GM23248 (cell line): ENCODE data around the gene ZNF692. TPM values are rescaled to one million over a fixed set of nuclear protein-coding genes. Genes with fewer than 3 reads are reported as not detected.

Experiments used
- DNase-seq: peaks from one replicate; pipeline ENCODE4 v3.0.0-alpha.2; 2015
- H2AFZ ChIP-seq: fragments of 200-600 bp; sonication (generic); 2 replicates; pipeline ENCODE4 v1.6.1; 2016; ENCODE audit warnings: antibody characterized with exemption
- H3F3A ChIP-seq: fragments of 200-600 bp; sonication (generic); 2 replicates; pipeline ENCODE4 v1.6.1; 2016; ENCODE audit warnings: mild to moderate bottlenecking, antibody characterized with exemption, mixed run types; ENCODE audit not compliant: insufficient read depth
- H3K27ac ChIP-seq: fragments of 200-600 bp; sonication (generic); 2 replicates; pipeline ENCODE4 v1.5.1; 2016; ENCODE audit warnings: mild to moderate bottlenecking
- H3K27me3 ChIP-seq: fragments of 200-600 bp; sonication (generic); replicated peaks from 2 replicates; pipeline ENCODE4 v1.6.1; 2016; ENCODE audit warnings: mild to moderate bottlenecking; ENCODE audit not compliant: insufficient read depth
- H3K36me3 ChIP-seq: fragments of 200-600 bp; sonication (generic); 2 replicates; pipeline ENCODE4 v1.6.1; 2016; ENCODE audit warnings: low read depth, mild to moderate bottlenecking
- H3K4me1 ChIP-seq: fragments of 200-600 bp; sonication (generic); 2 replicates; pipeline ENCODE4 v1.6.1; 2016; ENCODE audit warnings: mild to moderate bottlenecking; ENCODE audit not compliant: insufficient read depth
- H3K4me2 ChIP-seq: fragments of 200-600 bp; sonication (generic); one replicate; pipeline ENCODE4 v1.6.1; 2016; ENCODE audit warnings: mild to moderate bottlenecking; ENCODE audit not compliant: unreplicated experiment
- H3K4me3 ChIP-seq: fragments of 200-600 bp; sonication (generic); 2 replicates; pipeline ENCODE4 v1.5.1; 2016; ENCODE audit warnings: mild to moderate bottlenecking
- H3K79me2 ChIP-seq: fragments of 200-600 bp; sonication (generic); 2 replicates; pipeline ENCODE4 v1.6.1; 2016; ENCODE audit warnings: mild to moderate bottlenecking; ENCODE audit not compliant: insufficient read depth
- H3K9ac ChIP-seq: fragments of 200-600 bp; sonication (generic); 2 replicates; pipeline ENCODE4 v1.6.1; 2016; ENCODE audit warnings: mild to moderate bottlenecking
- H3K9me2 ChIP-seq: fragments of 200-600 bp; sonication (generic); 2 replicates; pipeline ENCODE4 v1.6.1; 2016; ENCODE audit warnings: mixed run types, mild to moderate bottlenecking, moderate library complexity; ENCODE audit not compliant: insufficient read depth
- H3K9me3 ChIP-seq: fragments of 200-600 bp; sonication (generic); one replicate; pipeline ENCODE4 v1.6.1; 2017; ENCODE audit warnings: low read depth
- H4K20me1 ChIP-seq: fragments of 200-600 bp; sonication (generic); 2 replicates; pipeline ENCODE4 v1.6.0; 2016; ENCODE audit not compliant: insufficient read depth
- EZH2 ChIP-seq: fragments of 200-600 bp; sonication (generic); IDR thresholded peaks from 2 replicates; pipeline ENCODE4 v1.6.1; 2018; ENCODE audit warnings: antibody characterized with exemption, mild to moderate bottlenecking; ENCODE audit not compliant: insufficient read depth, poor library complexity, severe bottlenecking
- EZH2phosphoT487 ChIP-seq: fragments of 200-600 bp; sonication (generic); IDR thresholded peaks from 2 replicates; pipeline ENCODE4 v1.6.1; 2018; ENCODE audit warnings: antibody characterized with exemption, moderate library complexity, mild to moderate bottlenecking, low read depth; ENCODE audit not compliant: insufficient read depth
- WGBS, 2 experiments: methylation state at CpG; one replicate each; pipeline ENCODE4 v1.1.6; 2015 to 2017; ENCODE audit warnings: low lambda C conversion rate in 2 of 2, low coverage in 1 of 2; ENCODE audit errors: missing lambda C conversion rate in 2 of 2; 5-methylcytosine and 5-hydroxymethylcytosine counted together
- in situ Hi-C: fragments of 300-500 bp; cut with MboI; formaldehyde crosslinking; loops from 2 replicates; pipeline ENCODE4 v1.15.0; 2020
- polyA plus RNA-seq: library from polyadenylated mRNA; unstranded; fragments of >200 nt; fragmentation: Nextera tagmentation; extraction: Ambion mirVana; gene quantifications from 2 replicates; pipeline ENCODE4 v1.2.1, GENCODE V29; 2016
- total RNA-seq: library from RNA; depleted of rRNA; stranded (reverse); fragments of >200 nt; shearing (Covaris generic); gene quantifications from 2 replicates; pipeline ENCODE4 v1.2.3, GENCODE V29; 2014

The ZNF692 gene
- total and polyA plus RNA-seq, 2 experiments from 2014 or later: 16.2 to 17.0 TPM

- H3K4me2 ChIP-seq: no peak overlapping the region
- H3K27me3 ChIP-seq: no peaks in the 10 kb centered on the region
- H3K4me1 ChIP-seq: peaks cover 7% of the 10 kb centered on the region; the same call in 1 of the 2 replicates
- H3K27ac ChIP-seq: no peak overlapping the region
- peaks cover 46% of the 10 kb centered on the region for H3K36me3 ChIP-seq
- H4K20me1 ChIP-seq: no peaks in the 10 kb centered on the region
- H3K4me3 ChIP-seq: no peak overlapping the region
- H3K79me2 ChIP-seq: peaks cover 42% of the 10 kb centered on the region
- H3K9ac ChIP-seq: no peak overlapping the region
- peaks cover 17% of the 10 kb centered on the region for H3F3A ChIP-seq
- H3K9me2 ChIP-seq: no peaks in the 10 kb centered on the region
- H3K9me3 ChIP-seq: no peaks in the 10 kb centered on the region
- no peak for DNase-seq
- no peak for TF ChIP-seq EZH2
- TF ChIP-seq EZH2phosphoT487: no peak
- 88 to 91% methylated on average over 48 to 51 of the region's 57 CpGs for WGBS, 2 experiments
- in situ Hi-C loops: no loop called here
- H2AFZ ChIP-seq: no peak overlapping the region
These were observed 47.1 kb downstream of the ZNF692 start for GRCh38 chr1:248811514-248812490.

DNA sequence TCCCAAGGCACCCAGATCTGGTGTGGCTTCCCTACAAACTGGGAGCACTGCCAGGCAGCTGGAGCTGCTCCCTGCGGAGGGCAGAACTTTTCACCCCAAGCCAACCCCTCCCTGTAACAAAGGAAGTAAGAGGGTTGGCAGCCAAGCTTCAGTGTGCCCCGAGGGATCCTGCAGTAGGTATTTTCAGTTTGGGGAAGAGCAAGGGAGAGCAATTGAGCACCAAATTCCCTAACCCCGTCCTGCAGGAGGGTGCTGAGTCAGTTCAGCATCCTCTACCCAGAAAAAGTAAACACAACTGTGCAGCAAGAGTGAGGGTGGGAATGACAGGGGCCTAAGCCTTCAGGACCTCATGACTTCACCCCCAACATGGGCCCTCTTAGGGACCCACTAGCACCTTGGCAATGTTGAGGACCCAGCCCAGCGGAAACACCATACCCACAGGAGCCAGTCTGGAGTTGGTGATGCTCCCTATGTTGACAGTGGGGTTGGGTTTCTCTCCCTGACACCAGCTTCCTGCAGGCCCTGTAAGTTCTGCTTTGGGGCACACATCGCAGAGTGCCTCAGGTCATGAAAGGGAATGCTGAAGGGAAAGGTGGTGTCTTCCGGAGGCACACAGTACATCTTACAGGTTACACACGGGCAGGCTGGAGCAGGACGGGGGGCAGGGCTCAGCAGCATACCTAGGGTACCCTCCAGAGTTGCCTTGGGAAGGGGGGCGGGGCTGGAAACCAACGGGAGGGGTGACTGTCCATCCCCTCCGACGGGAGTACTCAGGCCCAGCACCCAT, 48.0 kb downstream of the ZNF692 start:
- in situ Hi-C loops: no loop called here
- Histone ChIP-seq H3K79me2 (peaks cover 33% of the 10 kb centered on the region), H3K4me2 (no peak overlapping the region), H3F3A (peaks cover 18% of the 10 kb centered on the region), H3K4me1 (peaks cover 7% of the 10 kb centered on the region; the same call in 1 of the 2 replicates), H3K9me3 (no peaks in the 10 kb centered on the region), H3K4me3 (no peak overlapping the region), H4K20me1 (no peaks in the 10 kb centered on the region), H3K9ac (no peak overlapping the region), H2AFZ (no peak overlapping the region), H3K9me2 (no peaks in the 10 kb centered on the region), H3K27me3 (no peaks in the 10 kb centered on the region), H3K27ac (no peak overlapping the region), H3K36me3 (peaks cover 43% of the 10 kb centered on the region)
- peak; percentile 42 for DNase-seq
- WGBS, 2 experiments: 63 to 71% methylated on average over 10 to 12 of the region's 12 CpGs
- TF ChIP-seq EZH2 (no peak), EZH2phosphoT487 (no peak)

DNA sequence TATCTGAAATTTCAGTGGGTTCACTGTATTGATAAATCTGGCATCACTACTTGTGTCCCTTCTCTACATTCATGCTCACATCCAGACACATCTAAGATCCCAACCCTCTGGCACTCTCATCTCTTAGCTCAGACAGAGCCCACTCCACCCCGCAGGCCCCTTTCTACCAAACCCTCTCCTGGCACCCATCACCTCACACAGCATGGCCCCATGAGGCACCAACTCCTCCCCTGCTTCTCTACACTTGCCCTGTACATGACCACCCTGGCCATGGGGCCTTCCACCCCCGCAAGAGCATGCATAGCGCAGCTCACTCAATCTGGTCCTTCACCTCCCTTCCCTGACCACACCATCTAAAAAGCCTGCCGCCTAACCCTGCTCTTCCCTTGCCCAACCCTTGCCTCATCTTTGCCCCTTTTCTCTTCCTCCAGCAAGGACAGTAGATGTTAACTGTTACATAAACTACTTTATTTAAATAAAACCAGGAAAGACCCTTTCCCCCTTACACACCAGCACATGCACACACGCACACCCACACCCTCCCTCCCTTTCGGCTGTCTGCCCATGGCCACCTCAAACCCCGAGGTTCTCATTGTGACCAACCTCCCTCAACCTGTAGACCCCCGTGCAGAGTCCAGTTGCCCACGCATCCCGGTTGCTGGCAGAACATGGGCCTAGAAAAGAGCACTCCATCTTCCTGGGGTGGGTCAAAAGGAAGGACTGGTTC, 48.7 kb downstream of the ZNF692 start:
- in situ Hi-C loops: no loop called here
- Histone ChIP-seq H3K27ac (no peak overlapping the region), H3K9me3 (no peaks in the 10 kb centered on the region), H4K20me1 (no peaks in the 10 kb centered on the region), H3K36me3 (peaks cover 36% of the 10 kb centered on the region), H3K27me3 (no peaks in the 10 kb centered on the region), H3K79me2 (peaks cover 25% of the 10 kb centered on the region; the same call in 1 of the 2 replicates), H2AFZ (no peak overlapping the region), H3K9ac (no peak overlapping the region), H3K4me1 (peaks cover 7% of the 10 kb centered on the region; the same call in 1 of the 2 replicates), H3K4me2 (no peak overlapping the region), H3K9me2 (no peaks in the 10 kb centered on the region), H3F3A (peaks cover 13% of the 10 kb centered on the region), H3K4me3 (no peak overlapping the region)
- 87 to 92% methylated on average over 10 of the region's 10 CpGs for WGBS, 2 experiments
- no peak for DNase-seq
- no peak for TF ChIP-seq EZH2phosphoT487
- TF ChIP-seq EZH2: no peak

- H3K4me3 ChIP-seq: no peak overlapping the region
- WGBS, 2 experiments: 78 to 79% methylated on average over 9 of the region's 9 CpGs
- no peaks in the 10 kb centered on the region for H3K9me3 ChIP-seq
- no peak overlapping the region for H2AFZ ChIP-seq
- H3F3A ChIP-seq: peaks cover 13% of the 10 kb centered on the region
- peaks cover 7% of the 10 kb centered on the region; the same call in 1 of the 2 replicates for H3K4me1 ChIP-seq
- no peak overlapping the region for H3K4me2 ChIP-seq
- no peak overlapping the region for H3K27ac ChIP-seq
- H3K9ac ChIP-seq: no peak overlapping the region
- no peaks in the 10 kb centered on the region for H3K27me3 ChIP-seq
- H3K9me2 ChIP-seq: no peaks in the 10 kb centered on the region
- no peaks in the 10 kb centered on the region for H4K20me1 ChIP-seq
- in situ Hi-C loops: no loop called here
- peaks cover 14% of the 10 kb centered on the region; the same call in 1 of the 2 replicates for H3K79me2 ChIP-seq
- H3K36me3 ChIP-seq: peaks cover 23% of the 10 kb centered on the region
- no peak for TF ChIP-seq EZH2
- no peak for TF ChIP-seq EZH2phosphoT487
- DNase-seq: no peak
These were observed 50.0 kb downstream of the ZNF692 start for GRCh38 chr1:248808876-248809275.
